IPS DF 6.9 (cell line): ENCODE results near the gene KLF4.
A peak's percentile ranks its signal among the peaks of the same experiment; 100 is the strongest.

Source experiments
- DNase-seq: peaks from one replicate; pipeline ENCODE4 v3.0.0-alpha.2; 2013; ENCODE audit warnings: low read depth, low spot score
- H3K27ac ChIP-seq: one replicate; pipeline ENCODE4 v1.5.1; 2013; ENCODE audit warnings: low read length, control low read depth
- H3K27me3 ChIP-seq: 2 replicates; pipeline ENCODE4 v1.6.1; 2013; ENCODE audit warnings: mild to moderate bottlenecking, low read length; ENCODE audit not compliant: control insufficient read depth, insufficient read depth
- H3K36me3 ChIP-seq: 2 replicates; pipeline ENCODE4 v1.6.1; 2013; ENCODE audit warnings: low read length; ENCODE audit not compliant: control insufficient read depth, insufficient read depth
- H3K4me1 ChIP-seq: 2 replicates; pipeline ENCODE4 v1.6.1; 2013; ENCODE audit warnings: low read length; ENCODE audit not compliant: control insufficient read depth, insufficient read depth
- H3K4me3 ChIP-seq: 2 replicates; pipeline ENCODE4 v1.5.1; 2013; ENCODE audit warnings: mild to moderate bottlenecking, low read length
- H3K9me3 ChIP-seq: 2 replicates; pipeline ENCODE4 v1.6.1; 2013; ENCODE audit warnings: low read length, inconsistent platforms; ENCODE audit not compliant: control insufficient read depth, insufficient read depth
- WGBS: extraction: QIAGEN DNeasy Blood & Tissue Kit; methylation state at CpG from one replicate; pipeline ENCODE4 v1.1.7; 2013; ENCODE audit warnings: mixed read lengths, missing lambda C conversion rate; ENCODE audit not compliant: insufficient read length, insufficient coverage; 5-methylcytosine and 5-hydroxymethylcytosine counted together

KLF4 gene

GRCh38 chr9:107489687-107490605 is at the start of gene KLF4:
KLF4 (minus strand) TSS chr9:107489769; CDS start chr9:107489172, 597 bp downstream.
- no peaks in the 10 kb centered on the region for H3K9me3 ChIP-seq
- peaks cover 30% of the 10 kb centered on the region for H3K27me3 ChIP-seq
- peaks cover 3% of the 10 kb centered on the region for H3K4me1 ChIP-seq
- no peak for DNase-seq
- H3K36me3 ChIP-seq, result no peaks in the 10 kb centered on the region
- no peak within 1 kb of the TSS for H3K27ac ChIP-seq
- H3K4me3 ChIP-seq, result peak within 1 kb of the TSS; percentile 60; the same call in 1 of the 2 replicates
- WGBS, result no CpG with 5 or more reads among the region's 101 CpGs

- H3K27me3 ChIP-seq, result no peaks in the 10 kb centered on the region
- no peak overlapping the region for H3K27ac ChIP-seq
- H3K4me3 ChIP-seq, result no peak overlapping the region
- WGBS, result no CpG with 5 or more reads among the region's 3 CpGs
- no peaks in the 10 kb centered on the region for H3K9me3 ChIP-seq
- no peaks in the 10 kb centered on the region for H3K4me1 ChIP-seq
- DNase-seq, result no peak
- no peaks in the 10 kb centered on the region for H3K36me3 ChIP-seq
These were observed 46.9 kb upstream of the KLF4 start for GRCh38 chr9:107536462-107536861.

- Histone ChIP-seq H3K27ac (no peak overlapping the region), H3K36me3 (no peaks in the 10 kb centered on the region), H3K27me3 (no peaks in the 10 kb centered on the region), H3K9me3 (no peaks in the 10 kb centered on the region), H3K4me3 (no peak overlapping the region), H3K4me1 (no peaks in the 10 kb centered on the region)
- WGBS, result no CpG with 5 or more reads among the region's 14 CpGs
- DNase-seq, result no peak
These were observed 45.0 kb upstream of the KLF4 start for GRCh38 chr9:107534510-107535078.

DNA sequence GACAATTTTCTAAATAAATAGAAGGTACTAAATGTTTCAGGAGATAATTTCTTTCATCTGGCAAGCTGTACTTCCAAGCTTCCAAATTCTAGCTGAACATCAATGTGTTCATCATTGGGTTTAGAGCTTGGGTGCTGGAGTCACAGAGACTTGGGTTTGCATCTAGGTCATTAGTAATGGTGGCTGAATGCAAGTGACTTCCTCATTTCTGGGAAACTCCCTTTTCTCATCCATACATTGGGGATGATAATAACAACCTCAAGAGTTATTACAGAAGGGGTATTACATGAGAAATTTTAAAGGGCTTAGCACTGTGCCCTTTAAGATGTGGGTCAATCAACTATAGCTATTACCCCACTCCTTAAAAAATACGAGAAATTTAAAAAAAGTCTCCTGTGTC is 41.1 kb upstream of the KLF4 start:
- no peak for DNase-seq
- WGBS, result no CpG with 5 or more reads among the region's 1 CpG
- Histone ChIP-seq H3K4me1 (no peaks in the 10 kb centered on the region; the same call in 1 of the 2 replicates), H3K36me3 (no peaks in the 10 kb centered on the region), H3K9me3 (no peaks in the 10 kb centered on the region), H3K4me3 (no peak overlapping the region), H3K27ac (no peak overlapping the region), H3K27me3 (no peaks in the 10 kb centered on the region)

GRCh38 chr9:107528686-107529085 is 39.1 kb upstream of the KLF4 start:
- Histone ChIP-seq H3K27ac (no peak overlapping the region), H3K9me3 (no peaks in the 10 kb centered on the region), H3K4me3 (no peak overlapping the region), H3K4me1 (no peaks in the 10 kb centered on the region; the same call in 1 of the 2 replicates), H3K27me3 (no peaks in the 10 kb centered on the region), H3K36me3 (no peaks in the 10 kb centered on the region)
- WGBS, result no CpG with 5 or more reads among the region's 6 CpGs
- DNase-seq, result no peak

- no peaks in the 10 kb centered on the region for H3K36me3 ChIP-seq
- no peak overlapping the region for H3K4me3 ChIP-seq
- no peaks in the 10 kb centered on the region for H3K4me1 ChIP-seq
- H3K27ac ChIP-seq, result no peak overlapping the region
- no peaks in the 10 kb centered on the region for H3K9me3 ChIP-seq
- no peak for DNase-seq
- H3K27me3 ChIP-seq, result no peaks in the 10 kb centered on the region
- no CpG with 5 or more reads among the region's 6 CpGs for WGBS
These were observed 34.0 kb upstream of the KLF4 start for GRCh38 chr9:107523539-107523938.

- Histone ChIP-seq H3K9me3 (no peaks in the 10 kb centered on the region), H3K4me3 (no peak overlapping the region), H3K4me1 (no peaks in the 10 kb centered on the region), H3K27me3 (no peaks in the 10 kb centered on the region), H3K27ac (no peak overlapping the region), H3K36me3 (no peaks in the 10 kb centered on the region)
- WGBS, result no CpG with 5 or more reads among the region's 1 CpG
- no peak for DNase-seq
These were observed 30.6 kb upstream of the KLF4 start for GRCh38 chr9:107520186-107520585.

DNA sequence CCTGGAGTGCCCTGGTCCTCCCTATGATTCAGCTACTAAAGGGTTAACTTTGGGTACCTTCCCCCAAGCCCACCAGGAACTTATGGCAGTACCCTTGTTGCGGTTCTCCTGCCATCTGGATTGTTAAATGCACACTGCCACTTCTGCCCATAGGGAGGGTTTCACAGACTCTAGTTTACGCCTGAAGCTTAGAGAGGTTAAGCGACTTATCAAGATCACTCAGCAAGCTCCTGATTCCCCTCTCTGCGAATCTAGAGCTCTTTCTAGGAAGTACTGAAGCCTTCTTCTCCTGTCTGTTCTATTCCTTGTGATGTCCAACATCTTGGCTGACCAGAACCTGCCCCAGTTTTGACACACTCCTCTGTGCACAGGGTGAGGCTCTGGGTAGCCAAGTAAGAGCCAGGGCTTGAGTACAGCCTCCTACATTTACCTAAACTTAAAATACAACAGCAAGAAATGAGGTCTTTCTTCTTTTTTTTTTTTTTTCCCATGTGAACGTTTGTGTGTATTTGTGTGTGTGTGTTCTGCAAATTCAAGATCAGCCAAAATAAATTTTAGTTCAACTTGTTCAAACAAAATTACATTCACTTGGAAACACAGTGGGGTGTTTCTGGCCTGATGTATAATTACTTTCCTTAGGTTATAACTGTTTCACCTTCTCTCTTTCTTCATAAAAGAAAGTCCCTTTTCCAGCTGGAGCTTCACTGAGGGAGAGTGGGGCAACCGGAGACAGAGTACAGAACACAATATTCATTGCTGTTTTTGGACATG is 28.7 kb upstream of the KLF4 start:
- no CpG with 5 or more reads among the region's 6 CpGs for WGBS
- no peaks in the 10 kb centered on the region for H3K27me3 ChIP-seq
- H3K4me3 ChIP-seq, result no peak overlapping the region
- H3K9me3 ChIP-seq, result no peaks in the 10 kb centered on the region
- no peaks in the 10 kb centered on the region for H3K4me1 ChIP-seq
- no peak overlapping the region for H3K27ac ChIP-seq
- H3K36me3 ChIP-seq, result no peaks in the 10 kb centered on the region
- no peak for DNase-seq

GRCh38 chr9:107513464-107514100 is 24.0 kb upstream of the KLF4 start:
- Histone ChIP-seq H3K27ac (no peak overlapping the region), H3K4me1 (no peaks in the 10 kb centered on the region), H3K4me3 (no peak overlapping the region), H3K36me3 (no peaks in the 10 kb centered on the region), H3K9me3 (no peaks in the 10 kb centered on the region), H3K27me3 (no peaks in the 10 kb centered on the region)
- DNase-seq, result no peak
- WGBS, result no CpG with 5 or more reads among the region's 2 CpGs
